OCI-LY3 (cell line): Measurements from ENCODE around the gene THSD7B.

Experiments
- H2AFZ ChIP-seq: fragments of 200-600, 300-600 bp; shearing (Covaris generic); 2 replicates; pipeline ENCODE4 v1.6.0; 2014; ENCODE audit warnings: antibody characterized with exemption, low read depth, low read length
- H3K27ac ChIP-seq: fragments of 200-600, 300-600 bp; sonication (generic); 2 replicates; pipeline ENCODE4 v1.5.1; 2014; ENCODE audit warnings: mild to moderate bottlenecking, low read length, moderate library complexity, mixed read lengths
- H3K27me3 ChIP-seq: fragments of 200-600, 300-600 bp; sonication (generic); 2 replicates; pipeline ENCODE4 v1.6.1; 2014; ENCODE audit warnings: low read depth, low read length, mixed read lengths
- H3K36me3 ChIP-seq: fragments of 200-600, 300-600 bp; sonication (generic); replicated peaks from 2 replicates; pipeline ENCODE3; 2014; ENCODE audit warnings: low read depth, low read length, mixed read lengths
- H3K4me1 ChIP-seq: fragments of 300-600, 200-600 bp; sonication (generic); 2 replicates; pipeline ENCODE4 v1.6.1; 2014; ENCODE audit warnings: low read length, mixed read lengths
- H3K4me2 ChIP-seq: fragments of 200-600, 300-600 bp; sonication (generic); 2 replicates; pipeline ENCODE4 v1.6.1; 2014; ENCODE audit warnings: low read length, mixed read lengths
- H3K4me3 ChIP-seq: fragments of 300-600, 200-600 bp; sonication (generic); 2 replicates; pipeline ENCODE4 v1.5.1; 2014; ENCODE audit warnings: antibody characterized with exemption, mild to moderate bottlenecking, low read length, moderate library complexity
- H3K79me2 ChIP-seq: fragments of 300-600, 200-600 bp; shearing (Covaris generic); 2 replicates; pipeline ENCODE4 v1.6.1; 2014; ENCODE audit warnings: mild to moderate bottlenecking, low read length, mixed read lengths
- H3K9ac ChIP-seq: fragments of 300-600, 200-600 bp; shearing (Covaris generic); 2 replicates; pipeline ENCODE4 v1.6.0; 2014; ENCODE audit warnings: mild to moderate bottlenecking, low read length, moderate library complexity
- H3K9me3 ChIP-seq: fragments of 200-600, 300-600 bp; shearing (Covaris generic); 2 replicates; pipeline ENCODE4 v1.6.1; 2014; ENCODE audit warnings: low read length, mixed read lengths; ENCODE audit not compliant: insufficient read depth
- H4K20me1 ChIP-seq: fragments of 200-600, 300-600 bp; sonication (generic); 2 replicates; pipeline ENCODE4 v1.6.1; 2016; ENCODE audit warnings: low read length, mixed read lengths; ENCODE audit not compliant: insufficient read depth
- CTCF ChIP-seq: fragments of 200-600, 300-600 bp; sonication (generic); IDR thresholded peaks from 2 replicates; pipeline ENCODE4 v1.5.1; 2014; ENCODE audit warnings: antibody characterized with exemption, low read length, low read depth
- EZH2phosphoT487 ChIP-seq: fragments of 200-600 bp; shearing (Covaris generic); IDR thresholded peaks from 2 replicates; pipeline ENCODE4 v1.6.1; 2018; ENCODE audit warnings: antibody characterized with exemption, mixed run types, low read depth

Gene THSD7B

GRCh38 chr2:137039482-137040152 lies 274.3 kb downstream of the THSD7B start:
- no peaks in the 10 kb centered on the region for H3K27me3 ChIP-seq
- no peak overlapping the region for H3K4me2 ChIP-seq
- TF ChIP-seq EZH2phosphoT487 (no peak), CTCF (no peak)
- H3K36me3 ChIP-seq = no peaks in the 10 kb centered on the region
- no peaks in the 10 kb centered on the region for H3K4me1 ChIP-seq
- no peak overlapping the region for H3K4me3 ChIP-seq
- H3K9me3 ChIP-seq = no peaks in the 10 kb centered on the region
- H3K9ac ChIP-seq = no peak overlapping the region
- no peaks in the 10 kb centered on the region for H3K79me2 ChIP-seq
- H4K20me1 ChIP-seq = no peaks in the 10 kb centered on the region
- H2AFZ ChIP-seq = no peak overlapping the region
- H3K27ac ChIP-seq = no peak overlapping the region

GRCh38 chr2:137047369-137047768 lies 282.0 kb downstream of the THSD7B start:
- H3K79me2 ChIP-seq = no peaks in the 10 kb centered on the region
- no peak for TF ChIP-seq CTCF
- no peak for TF ChIP-seq EZH2phosphoT487
- no peak overlapping the region for H3K9ac ChIP-seq
- no peak overlapping the region for H3K27ac ChIP-seq
- H4K20me1 ChIP-seq = no peaks in the 10 kb centered on the region
- H3K4me3 ChIP-seq = no peak overlapping the region
- H3K4me2 ChIP-seq = no peak overlapping the region
- no peaks in the 10 kb centered on the region for H3K9me3 ChIP-seq
- no peaks in the 10 kb centered on the region for H3K36me3 ChIP-seq
- H2AFZ ChIP-seq = no peak overlapping the region
- H3K4me1 ChIP-seq = no peaks in the 10 kb centered on the region
- H3K27me3 ChIP-seq = no peaks in the 10 kb centered on the region

- Histone ChIP-seq H3K4me3 (no peak overlapping the region), H2AFZ (no peak overlapping the region), H3K27ac (no peak overlapping the region), H4K20me1 (no peaks in the 10 kb centered on the region), H3K9me3 (no peaks in the 10 kb centered on the region), H3K36me3 (no peaks in the 10 kb centered on the region), H3K4me1 (no peaks in the 10 kb centered on the region), H3K9ac (no peak overlapping the region), H3K4me2 (no peak overlapping the region), H3K79me2 (no peaks in the 10 kb centered on the region), H3K27me3 (no peaks in the 10 kb centered on the region)
- TF ChIP-seq CTCF = no peak
- no peak for TF ChIP-seq EZH2phosphoT487
Observed at GRCh38 chr2:137048455-137048854, 283.1 kb downstream of the THSD7B start.

- no peak overlapping the region for H3K4me2 ChIP-seq
- H3K4me1 ChIP-seq = no peaks in the 10 kb centered on the region
- H4K20me1 ChIP-seq = no peaks in the 10 kb centered on the region
- no peak overlapping the region for H3K9ac ChIP-seq
- no peaks in the 10 kb centered on the region for H3K79me2 ChIP-seq
- no peaks in the 10 kb centered on the region for H3K27me3 ChIP-seq
- no peak overlapping the region for H3K27ac ChIP-seq
- no peak overlapping the region for H2AFZ ChIP-seq
- H3K4me3 ChIP-seq = no peak overlapping the region
- TF ChIP-seq EZH2phosphoT487 (no peak), CTCF (no peak)
- no peaks in the 10 kb centered on the region for H3K9me3 ChIP-seq
- no peaks in the 10 kb centered on the region for H3K36me3 ChIP-seq
Observed at GRCh38 chr2:137049518-137049917, 284.2 kb downstream of the THSD7B start.
